G401 (cell line): ENCODE results near the gene SHISA9. TPM values are rescaled to one million over a fixed set of nuclear protein-coding genes. Genes with fewer than 3 reads are reported as not detected.
"Not testable (repeated sequence)": the region's sequence is repeated elsewhere in the genome, so short reads cannot be mapped to it uniquely, and the experiment has no call there.

ENCODE experiments used
- DNase-seq: peaks from one replicate; pipeline ENCODE4 v3.0.0-alpha.2; 2015; ENCODE audit warnings: low spot score
- in situ Hi-C: cut with HindIII; loops from 2 replicates; pipeline ENCODE4 v1.10.0; 2016; ENCODE audit warnings: low sequenced_read_pairs, mixed read lengths
- total RNA-seq: library from RNA; depleted of rRNA; stranded (reverse); fragments of >200 nt; shearing (Covaris generic); gene quantifications from 2 replicates; pipeline ENCODE4 v1.2.3, GENCODE V29; 2014; rRNA removed

SHISA9 gene
- total RNA-seq: 0.24 and 0.25 TPM in 2 replicates

GRCh38 chr16:12901597-12902461, at the start of gene SHISA9:
Gene SHISA9, plus strand, starts transcription at chr16:12901598.
- in situ Hi-C loops: no loop called here

GRCh38 chr16:12853972-12854371, 47.4 kb upstream of the SHISA9 start:
- DNase-seq: no peak
- in situ Hi-C loops: no loop called here

More at GRCh38 chr16:12901597-12902461, at the start of gene SHISA9:
- no peak for DNase-seq

GRCh38 chr16:12857435-12857834, 44.0 kb upstream of the SHISA9 start:
- in situ Hi-C loops: not testable (repeated sequence)

GRCh38 chr16:12862327-12862726, 39.1 kb upstream of the SHISA9 start:
- no peak for DNase-seq
- in situ Hi-C loops: no loop called here

More at GRCh38 chr16:12857435-12857834, 44.0 kb upstream of the SHISA9 start:
- not testable (repeated sequence) for DNase-seq

- in situ Hi-C loops: no loop called here
- DNase-seq: no peak
Measured at GRCh38 chr16:12862941-12863340, 38.5 kb upstream of the SHISA9 start.

GRCh38 chr16:12866981-12867551, 34.3 kb upstream of the SHISA9 start:
- in situ Hi-C loops: no loop called here
- DNase-seq: no peak

GRCh38 chr16:12868169-12868568, 33.2 kb upstream of the SHISA9 start:
- DNase-seq: no peak
- in situ Hi-C loops: no loop called here

- no peak for DNase-seq
- in situ Hi-C loops: no loop called here
Measured at GRCh38 chr16:12868788-12869187, 32.6 kb upstream of the SHISA9 start.

GRCh38 chr16:12869698-12870427, 31.5 kb upstream of the SHISA9 start:
- in situ Hi-C loops: no loop called here
- DNase-seq: no peak

- in situ Hi-C loops: no loop called here
- no peak for DNase-seq
Measured at GRCh38 chr16:12871784-12872183, 29.6 kb upstream of the SHISA9 start.

- in situ Hi-C loops: no loop called here
- no peak for DNase-seq
Measured at GRCh38 chr16:12874186-12874585, 27.2 kb upstream of the SHISA9 start.

- in situ Hi-C loops: no loop called here
- DNase-seq: no peak
Measured at GRCh38 chr16:12876778-12877177, 24.6 kb upstream of the SHISA9 start.

GRCh38 chr16:12878973-12879372, 22.4 kb upstream of the SHISA9 start:
- in situ Hi-C loops: no loop called here
- no peak for DNase-seq

- in situ Hi-C loops: no loop called here
- no peak for DNase-seq
Measured at GRCh38 chr16:12879812-12880211, 21.6 kb upstream of the SHISA9 start.

GRCh38 chr16:12881182-12881581, 20.2 kb upstream of the SHISA9 start:
- DNase-seq: no peak
- in situ Hi-C loops: no loop called here

GRCh38 chr16:12881740-12882139, 19.7 kb upstream of the SHISA9 start:
- in situ Hi-C loops: no loop called here
- no peak for DNase-seq

GRCh38 chr16:12885742-12886141, 15.7 kb upstream of the SHISA9 start:
- no peak for DNase-seq
- in situ Hi-C loops: no loop called here

GRCh38 chr16:12891836-12892235, 9.6 kb upstream of the SHISA9 start:
- in situ Hi-C loops: no loop called here
- no peak for DNase-seq

- DNase-seq: no peak
- in situ Hi-C loops: no loop called here
Measured at GRCh38 chr16:12893050-12893750, 8.2 kb upstream of the SHISA9 start.
